GM12892 (cell line): ENCODE results near the gene CAPG.
"Not testable (repeated sequence)": the region's sequence is repeated elsewhere in the genome, so short reads cannot be mapped to it uniquely, and the experiment has no call there.

ENCODE experiments used
- DNase-seq: peaks from one replicate; pipeline ENCODE4 v3.0.0; 2011; ENCODE audit not compliant: insufficient read length
- FAIRE-seq: peaks from 2 replicates; lab custom pipeline; 2011; peaks lifted over from hg19 to GRCh38; lab: Jason Lieb, UNC
- POLR2A ChIP-seq: IDR thresholded peaks from 2 replicates; pipeline ENCODE4 v1.6.1; 2011; ENCODE audit warnings: low read depth, low read length, control low read depth
- POLR2AphosphoS5 ChIP-seq: IDR thresholded peaks from 2 replicates; pipeline ENCODE4 v1.6.1; 2011; ENCODE audit warnings: low read depth, low read length, control low read depth
- TAF1 ChIP-seq: IDR thresholded peaks from 2 replicates; pipeline ENCODE4 v1.6.1; 2011; ENCODE audit warnings: low read depth, mild to moderate bottlenecking, control low read depth, low read length, borderline replicate concordance

The CAPG gene

DNA sequence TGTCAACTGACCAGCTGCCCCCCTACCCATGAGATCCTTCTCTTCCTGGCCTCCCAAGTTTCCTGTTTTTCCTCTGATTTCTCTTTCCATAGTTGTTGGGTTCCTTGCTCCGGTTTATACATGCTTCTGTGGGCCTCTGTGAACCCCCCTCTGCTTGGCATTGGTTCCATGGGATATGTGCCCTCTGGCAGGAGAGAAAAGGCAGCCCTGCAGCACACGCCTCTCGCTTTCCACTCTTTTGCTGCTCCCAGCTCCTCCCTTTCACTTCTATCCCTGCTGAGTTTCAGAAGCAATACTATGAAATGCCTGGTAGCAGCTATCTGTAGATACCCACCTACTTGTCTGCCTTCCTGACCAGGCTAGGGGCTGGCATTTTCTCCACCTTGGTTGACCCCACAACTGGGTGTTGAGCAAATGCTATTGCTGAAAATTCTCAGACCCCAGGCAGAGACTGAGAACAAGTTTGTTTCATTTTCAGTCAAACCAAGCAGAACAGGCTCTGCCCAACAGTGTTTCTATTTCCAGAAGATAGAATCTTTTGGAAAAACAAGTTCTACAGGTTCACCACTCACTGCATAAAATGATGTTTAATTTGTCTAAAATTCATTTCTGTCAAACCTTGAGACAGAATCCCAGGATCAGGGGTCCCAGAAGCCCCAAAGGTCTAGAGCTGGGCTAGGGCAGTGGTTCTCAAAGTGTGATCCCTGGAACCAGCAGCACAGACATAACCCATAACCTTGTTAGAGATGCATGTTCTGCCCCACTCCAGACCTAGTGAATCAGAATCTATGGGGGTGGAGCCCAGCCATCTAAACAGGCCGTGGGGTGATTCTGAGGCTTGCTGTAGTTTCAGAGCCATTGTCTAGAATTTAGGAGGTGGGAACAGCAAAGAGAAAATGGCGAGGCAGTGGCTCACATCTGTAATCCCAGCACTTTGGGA is 13.4 kb downstream of the CAPG start:
- FAIRE-seq (no peak), DNase-seq (no peak)
- TF ChIP-seq POLR2A: no peak

DNA sequence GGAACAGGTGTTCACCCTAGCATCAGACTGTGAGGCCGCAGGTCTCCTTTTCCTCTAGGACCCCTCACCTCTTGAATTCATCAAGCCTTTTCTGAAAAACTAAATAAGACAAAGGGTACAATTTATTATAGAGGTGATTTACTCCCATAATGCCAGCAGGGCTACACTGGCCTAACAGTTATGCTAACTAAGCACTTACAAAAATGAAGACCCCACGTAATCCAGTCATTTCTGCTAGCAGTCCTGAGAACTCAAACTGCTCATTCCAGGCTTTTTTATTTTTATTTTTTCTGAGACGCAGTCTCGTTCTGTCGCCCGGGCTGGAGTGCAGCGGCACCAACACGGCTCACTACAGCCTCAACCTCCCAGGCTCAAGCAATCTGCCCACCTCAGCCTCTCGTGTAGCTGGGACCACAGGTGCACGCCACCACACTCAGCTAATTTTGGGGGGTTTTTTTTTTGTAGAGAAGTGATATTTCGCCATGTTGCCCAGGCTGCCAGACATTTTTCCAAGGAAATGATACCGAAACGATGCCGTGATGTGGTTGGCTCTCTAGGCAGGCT is 14.2 kb downstream of the CAPG start:
- TF ChIP-seq POLR2AphosphoS5: no peak
- TF ChIP-seq TAF1: no peak
- no peak for TF ChIP-seq POLR2A
- no peak for DNase-seq
- no peak for FAIRE-seq

DNA sequence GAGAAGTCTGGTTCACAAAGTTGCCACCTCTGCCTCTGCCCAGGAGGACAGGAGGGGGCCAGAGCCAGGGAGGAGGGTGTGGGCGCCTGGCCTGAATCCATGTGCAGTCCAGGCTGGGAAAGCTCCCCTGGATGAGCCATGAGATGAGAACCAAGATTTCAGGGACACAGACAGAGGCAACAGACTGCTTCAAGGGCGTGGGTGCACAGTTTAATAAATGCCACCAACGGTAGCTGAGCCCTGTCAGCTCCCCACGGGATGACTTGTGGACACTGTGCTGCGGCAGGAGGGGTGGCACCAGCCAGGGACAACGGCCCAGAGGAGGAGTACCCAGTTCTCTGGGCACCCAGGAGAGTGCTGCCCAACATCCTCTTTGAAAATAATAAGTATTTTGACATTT is 15.2 kb downstream of the CAPG start:
- FAIRE-seq: no peak
- TF ChIP-seq POLR2A: no peak
- no peak for TF ChIP-seq POLR2AphosphoS5
- no peak for TF ChIP-seq TAF1
- no peak for DNase-seq

DNA sequence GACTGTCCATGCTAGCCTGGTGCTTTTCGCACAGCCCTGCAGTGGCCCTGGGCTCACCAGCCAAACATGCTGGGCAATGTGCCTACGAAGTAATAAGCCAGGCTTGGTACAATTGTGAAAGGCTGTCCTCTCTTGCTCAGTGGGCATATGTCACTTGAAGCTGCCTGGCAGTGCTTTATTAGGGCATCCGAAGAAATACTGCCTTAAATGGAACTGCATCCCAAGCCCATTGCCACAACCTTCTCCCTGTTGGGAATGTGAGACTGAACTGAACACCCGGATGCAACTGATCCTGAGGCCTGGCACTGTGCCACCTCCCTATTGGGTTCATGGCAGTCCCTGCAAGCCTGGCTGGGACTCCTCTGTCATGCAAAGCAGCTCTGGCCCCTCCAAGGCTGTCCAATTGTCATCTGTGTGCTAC is 15.9 kb downstream of the CAPG start:
- DNase-seq (no peak), FAIRE-seq (no peak)

DNA sequence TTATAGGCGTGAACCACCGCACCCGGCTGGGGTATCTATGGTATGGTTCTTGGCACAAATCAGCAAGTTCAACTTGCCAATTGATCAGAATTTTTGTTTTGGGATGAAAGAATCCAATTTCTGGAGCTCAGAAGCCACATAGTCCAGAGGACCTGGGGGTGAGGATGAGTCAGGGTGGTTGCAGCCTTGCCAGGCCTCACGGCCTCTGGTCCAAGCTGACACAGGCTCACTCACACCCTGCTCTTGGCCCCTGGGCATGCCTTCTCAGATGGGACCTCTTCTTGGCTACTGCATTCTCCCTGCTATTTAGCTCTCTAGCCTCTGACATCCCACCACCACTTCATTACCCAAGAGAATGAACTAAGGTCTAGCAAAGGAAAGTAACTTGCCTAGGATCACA is 16.3 kb downstream of the CAPG start:
- DNase-seq (no peak), FAIRE-seq (no peak)
- TF ChIP-seq POLR2A (no peak), POLR2AphosphoS5 (no peak), TAF1 (no peak)

More for the DNA sequence above, 15.9 kb downstream of the CAPG start:
- TF ChIP-seq POLR2A (no peak), TAF1 (no peak), POLR2AphosphoS5 (no peak)

DNA sequence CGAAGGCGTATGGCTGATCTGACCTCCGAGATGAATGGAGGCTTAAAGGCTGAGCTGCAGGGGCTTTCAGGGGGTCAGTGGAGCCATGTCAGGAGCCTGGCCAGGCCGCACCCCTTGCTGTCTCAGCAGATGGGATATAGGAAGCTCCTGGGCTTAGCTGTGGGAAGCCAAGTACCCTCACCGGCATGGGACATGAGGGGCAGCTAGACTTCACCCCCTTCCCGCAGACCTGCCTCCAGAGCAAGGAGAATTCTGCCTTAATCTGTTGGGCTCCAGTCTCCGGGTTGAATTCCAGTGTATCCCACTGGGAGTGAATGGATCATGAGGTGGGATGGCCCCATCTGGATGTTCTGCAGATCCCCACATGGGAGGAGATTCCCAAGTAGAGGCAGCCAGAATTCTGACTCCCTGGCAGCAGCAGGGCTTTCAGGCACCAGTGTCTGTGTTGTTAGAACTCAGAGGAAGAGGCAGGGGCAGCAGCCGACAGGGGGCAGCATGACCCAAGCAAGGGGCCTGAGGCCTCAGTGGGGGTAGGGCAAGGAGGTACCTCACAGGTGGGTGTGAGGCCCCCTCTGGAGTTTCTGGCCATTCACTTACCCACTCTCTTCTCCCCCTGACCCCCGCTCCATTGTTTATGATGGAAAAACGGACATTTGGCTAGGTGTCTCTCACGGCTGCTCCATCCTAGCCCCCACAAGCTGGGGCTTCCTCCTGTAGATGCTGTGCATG is 19.1 kb downstream of the CAPG start:
- FAIRE-seq: peak; percentile 33
- peak; percentile 51 for DNase-seq
- TF ChIP-seq POLR2A: no peak
- TF ChIP-seq POLR2AphosphoS5: no peak
- no peak for TF ChIP-seq TAF1

DNA sequence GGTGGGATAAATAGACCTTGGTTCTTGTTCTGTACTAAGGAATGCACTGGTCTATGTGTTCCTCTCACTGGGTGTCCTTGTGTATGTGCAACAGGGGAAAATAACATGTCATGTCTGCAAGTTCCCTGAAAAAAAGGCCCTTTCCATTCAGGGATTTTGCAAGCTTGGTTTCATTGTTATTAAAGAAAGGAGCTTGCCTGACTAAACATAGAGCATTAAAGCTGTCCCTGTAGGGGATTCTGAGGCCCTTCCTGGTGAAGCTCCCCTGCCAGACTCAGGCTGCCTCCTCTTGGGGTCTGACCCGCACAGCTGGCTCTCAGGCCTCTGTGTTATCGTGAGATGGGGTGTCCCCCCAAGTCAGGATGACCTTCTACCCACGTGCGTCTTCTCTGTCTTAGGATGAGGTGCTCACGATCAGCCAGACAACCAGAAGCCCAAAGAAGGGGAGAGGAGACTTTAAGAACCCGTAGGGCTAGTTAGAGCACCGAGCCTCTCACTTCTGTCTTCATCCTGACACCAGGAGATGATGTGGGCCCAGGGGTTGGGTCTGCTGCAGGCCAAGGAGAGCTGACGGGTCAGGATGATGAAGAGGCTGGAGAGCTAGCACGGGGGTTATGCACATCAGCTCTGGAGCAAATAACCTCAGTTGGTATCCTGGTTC is 21.2 kb downstream of the CAPG start:
- DNase-seq (no peak), FAIRE-seq (no peak)
- TF ChIP-seq TAF1 (no peak), POLR2AphosphoS5 (no peak), POLR2A (no peak)

DNA sequence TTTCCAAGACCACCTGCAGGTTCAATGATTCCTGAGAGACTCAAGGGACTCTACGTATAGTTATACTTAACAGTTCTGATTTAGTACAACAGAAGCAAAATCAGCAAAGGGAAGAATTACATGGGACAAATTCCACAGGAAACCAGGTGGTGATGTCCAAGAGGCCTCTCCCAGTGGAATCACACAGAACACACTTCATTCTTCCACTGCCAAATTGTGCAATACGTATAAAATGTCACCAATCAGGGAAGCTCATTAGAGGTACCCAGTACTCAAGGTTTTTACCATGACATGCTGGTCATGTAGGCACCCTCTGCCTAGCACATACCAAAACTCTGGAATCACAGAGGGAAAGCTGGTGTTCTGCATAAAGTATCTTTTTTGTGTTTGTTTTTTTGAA is 22.4 kb downstream of the CAPG start:
- TF ChIP-seq POLR2AphosphoS5 (no peak), POLR2A (no peak), TAF1 (no peak)
- FAIRE-seq (no peak), DNase-seq (no peak)

DNA sequence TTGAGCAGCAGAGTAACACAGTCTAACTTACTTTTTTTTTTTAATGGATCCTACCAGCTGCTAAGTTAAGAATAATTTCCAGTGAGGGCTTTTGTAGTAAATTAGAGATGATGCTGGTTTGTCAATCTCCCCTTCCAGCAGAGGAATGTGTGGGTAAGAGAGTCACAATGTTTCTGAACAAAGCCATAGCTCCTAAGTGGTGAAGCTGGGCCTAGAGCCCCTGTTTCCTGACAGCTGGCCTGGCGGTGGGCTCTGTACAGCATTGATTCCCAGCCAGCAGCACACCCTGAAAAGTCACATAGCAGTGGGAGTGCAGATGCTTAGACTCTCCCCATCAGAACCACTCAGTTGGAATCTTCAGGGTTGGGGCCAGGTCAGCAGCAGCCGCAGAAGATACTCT is 24.4 kb downstream of the CAPG start:
- DNase-seq (no peak), FAIRE-seq (no peak)
- TF ChIP-seq TAF1 (no peak), POLR2AphosphoS5 (no peak), POLR2A (no peak)

DNA sequence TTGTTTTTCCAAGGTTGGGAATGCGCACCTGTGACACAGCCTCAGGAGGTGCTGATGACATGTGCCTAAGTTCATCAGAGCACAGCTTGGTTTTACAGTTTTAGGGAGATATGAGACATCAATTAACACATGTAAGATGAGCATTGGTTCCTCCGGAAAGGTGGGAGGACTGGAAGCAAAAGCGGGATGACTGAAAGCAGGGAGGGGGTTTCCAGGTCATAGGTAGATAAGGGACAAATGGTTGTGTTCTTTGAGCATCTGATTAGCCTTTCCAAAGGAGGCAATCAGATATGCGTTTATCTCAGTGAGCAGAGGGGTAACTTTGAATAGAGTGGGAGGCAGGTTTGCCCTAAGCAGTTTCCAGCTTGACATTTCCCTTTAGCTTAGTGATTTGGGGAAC is 26.3 kb downstream of the CAPG start:
- DNase-seq: no peak
- no peak for FAIRE-seq
- no peak for TF ChIP-seq POLR2A
- no peak for TF ChIP-seq POLR2AphosphoS5
- TF ChIP-seq TAF1: no peak

DNA sequence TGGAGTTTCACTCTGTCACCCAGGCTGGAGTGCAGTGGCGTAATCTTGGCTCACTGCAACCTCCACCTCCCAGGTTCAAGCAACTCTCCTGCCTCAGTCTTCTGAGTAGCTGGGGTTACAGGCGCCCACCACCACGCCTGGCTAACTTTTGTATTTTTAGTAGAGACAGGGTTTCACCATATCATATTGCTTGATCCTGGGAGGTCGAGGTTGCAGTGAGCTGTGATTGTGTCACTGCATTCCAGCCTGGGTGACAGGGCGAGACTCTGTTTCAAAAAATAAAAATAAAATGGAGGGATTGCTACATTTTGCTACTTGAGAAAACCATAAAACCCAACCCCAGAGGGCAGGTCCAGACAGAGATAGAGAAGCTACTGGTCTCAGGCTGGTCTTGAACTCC is 27.0 kb downstream of the CAPG start:
- not testable (repeated sequence) for FAIRE-seq, DNase-seq
